ENCODE measurements around the gene SBNO2.

Gene SBNO2

DNA sequence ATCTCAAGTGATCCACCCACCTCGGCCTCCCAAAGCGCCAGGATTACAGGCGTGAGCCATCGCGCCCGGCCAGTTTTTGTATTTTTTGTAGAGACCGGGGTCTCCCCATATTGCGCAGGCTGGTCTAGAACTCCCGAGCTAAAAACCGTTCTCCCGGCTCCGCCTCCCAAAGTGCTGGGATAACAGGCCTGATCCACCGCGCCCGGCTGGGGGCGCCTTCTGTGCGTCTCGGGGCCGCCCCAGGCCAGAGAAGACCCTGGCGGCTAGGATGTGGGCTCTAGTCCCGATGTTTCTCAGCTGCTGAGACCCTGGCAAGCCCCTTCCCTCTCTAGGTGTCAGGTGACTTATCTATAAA lies 103.5 kb downstream of the SBNO2 start:
- TF ChIP-seq, protein P1, sequence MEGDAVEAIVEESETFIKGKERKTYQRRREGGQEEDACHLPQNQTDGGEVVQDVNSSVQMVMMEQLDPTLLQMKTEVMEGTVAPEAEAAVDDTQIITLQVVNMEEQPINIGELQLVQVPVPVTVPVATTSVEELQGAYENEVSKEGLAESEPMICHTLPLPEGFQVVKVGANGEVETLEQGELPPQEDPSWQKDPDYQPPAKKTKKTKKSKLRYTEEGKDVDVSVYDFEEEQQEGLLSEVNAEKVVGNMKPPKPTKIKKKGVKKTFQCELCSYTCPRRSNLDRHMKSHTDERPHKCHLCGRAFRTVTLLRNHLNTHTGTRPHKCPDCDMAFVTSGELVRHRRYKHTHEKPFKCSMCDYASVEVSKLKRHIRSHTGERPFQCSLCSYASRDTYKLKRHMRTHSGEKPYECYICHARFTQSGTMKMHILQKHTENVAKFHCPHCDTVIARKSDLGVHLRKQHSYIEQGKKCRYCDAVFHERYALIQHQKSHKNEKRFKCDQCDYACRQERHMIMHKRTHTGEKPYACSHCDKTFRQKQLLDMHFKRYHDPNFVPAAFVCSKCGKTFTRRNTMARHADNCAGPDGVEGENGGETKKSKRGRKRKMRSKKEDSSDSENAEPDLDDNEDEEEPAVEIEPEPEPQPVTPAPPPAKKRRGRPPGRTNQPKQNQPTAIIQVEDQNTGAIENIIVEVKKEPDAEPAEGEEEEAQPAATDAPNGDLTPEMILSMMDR (IDR thresholded peaks at IDR 0.05; ENCODE audit: unreplicated experiment in 3 of 3) = no peak
- no peak overlapping the region for H3K4me3 Mint-ChIP-seq

GRCh38 chr19:1069009-1069779 lies 104.9 kb downstream of the SBNO2 start:
- TF ChIP-seq, protein P1 (IDR thresholded peaks at IDR 0.05; ENCODE audit: unreplicated experiment in 3 of 3) = no peak
- Mint-ChIP-seq H3K4me1 (peaks cover 6% of the 10 kb centered on the region), H3K36me3 (ENCODE audit: low read depth) (no peaks in the 10 kb centered on the region), H3K27ac (no peak overlapping the region), H3K4me3 (peak overlapping the region; percentile 1 to 30 (median 17)), H3K9me3 (no peaks in the 10 kb centered on the region), H3K27me3 (ENCODE audit: low read depth) (peaks cover 82% of the 10 kb centered on the region)

More for the DNA sequence above, 103.5 kb downstream of the SBNO2 start:
- Mint-ChIP-seq H3K36me3 (ENCODE audit: low read depth) (no peaks in the 10 kb centered on the region), H3K4me1 (peaks cover 6% of the 10 kb centered on the region), H3K27me3 (ENCODE audit: low read depth) (peaks cover 72% of the 10 kb centered on the region), H3K27ac (no peak overlapping the region), H3K9me3 (no peaks in the 10 kb centered on the region)

- no peaks in the 10 kb centered on the region for H3K36me3 Mint-ChIP-seq (ENCODE audit: low read depth)
- H3K4me3 Mint-ChIP-seq = peak overlapping the region; percentile 1 to 56 (median 17)
- H3K4me1 Mint-ChIP-seq = peaks cover 6% of the 10 kb centered on the region
- TF ChIP-seq, protein P1 (IDR thresholded peaks at IDR 0.05; ENCODE audit: unreplicated experiment in 3 of 3) = no peak
- H3K27ac Mint-ChIP-seq = no peak overlapping the region
- no peaks in the 10 kb centered on the region for H3K9me3 Mint-ChIP-seq
- H3K27me3 Mint-ChIP-seq (ENCODE audit: low read depth) = peaks cover 80% of the 10 kb centered on the region
Measured at GRCh38 chr19:1068009-1069001, 105.8 kb downstream of the SBNO2 start.

DNA sequence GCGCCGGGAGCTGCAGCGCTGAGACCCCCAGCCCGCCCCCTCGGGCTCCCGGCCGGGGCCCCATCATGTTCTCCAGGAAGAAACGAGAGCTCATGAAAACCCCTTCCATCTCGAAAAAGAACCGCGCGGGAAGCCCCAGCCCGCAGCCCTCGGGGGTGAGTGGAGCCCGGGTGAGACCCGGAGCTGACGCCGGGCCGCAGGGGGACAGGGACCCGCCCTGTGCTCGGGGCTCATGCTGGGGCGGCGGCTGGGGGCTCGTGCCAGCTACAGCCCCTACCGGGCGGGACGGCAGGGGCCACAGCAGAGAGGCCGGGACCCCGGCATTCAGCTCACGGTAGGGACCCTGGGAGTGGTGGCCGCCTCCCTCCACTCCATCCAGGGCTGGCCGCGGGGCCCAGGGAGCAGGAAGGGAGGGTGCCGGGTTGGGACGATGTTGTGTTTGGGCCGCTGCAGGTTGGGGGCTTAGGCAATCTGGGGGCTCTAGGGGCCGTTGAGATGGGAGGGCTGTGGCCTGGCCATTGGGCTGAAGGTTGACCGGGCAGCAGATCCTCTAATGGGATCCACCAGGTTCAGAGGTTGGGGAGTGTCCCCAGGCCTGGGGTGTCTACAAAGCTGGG lies 106.6 kb downstream of the SBNO2 start:
- H3K4me3 Mint-ChIP-seq = peak overlapping the region; percentile 46 to 56 (median 53)
- no peaks in the 10 kb centered on the region for H3K36me3 Mint-ChIP-seq (ENCODE audit: low read depth)
- TF ChIP-seq, protein P1 (IDR thresholded peaks at IDR 0.05; ENCODE audit: unreplicated experiment in 3 of 3) = no peak
- peaks cover 6% of the 10 kb centered on the region for H3K4me1 Mint-ChIP-seq
- peaks cover 73% of the 10 kb centered on the region for H3K27me3 Mint-ChIP-seq (ENCODE audit: low read depth)
- no peaks in the 10 kb centered on the region for H3K9me3 Mint-ChIP-seq
- H3K27ac Mint-ChIP-seq = no peak overlapping the region

- TF ChIP-seq, protein P1 (IDR thresholded peaks at IDR 0.05; ENCODE audit: unreplicated experiment in 3 of 3) = no peak
- Mint-ChIP-seq H3K36me3 (ENCODE audit: low read depth) (no peaks in the 10 kb centered on the region), H3K27ac (no peak within 1 kb of the TSS), H3K4me3 (peak within 1 kb of the TSS; percentile 46 to 56 (median 53)), H3K27me3 (ENCODE audit: low read depth) (peaks cover 69% of the 10 kb centered on the region), H3K4me1 (peaks cover 3% of the 10 kb centered on the region), H3K9me3 (no peaks in the 10 kb centered on the region)
Measured at GRCh38 chr19:1066748-1067340, 107.2 kb downstream of the SBNO2 start, which contains the start of gene ARHGAP45. Gene ARHGAP45 (plus strand): TSS chr19:1067167. CDS start chr19:1067406, 239 bp downstream.
